PC-9 (cell line): Measurements from ENCODE around the gene NRXN2. TPM values are rescaled to one million over a fixed set of nuclear protein-coding genes. Genes with fewer than 3 reads are reported as not detected.

Experiments
- BruUV-seq: library from RNA; stranded (reverse); fragments of 400-500 nt; replicated peaks from 2 replicates; lab custom pipeline; 2021; lab: Mats Ljungman, UMichigan
- CTCF ChIA-PET: fragments of 300-600 bp; sonication (Branson Sonifier 250); formaldehyde crosslinking; loops from one replicate; lab custom pipeline; 2022; ENCODE audit warnings: antibody characterized with exemption; lab: Charles Lee
- POLR2A ChIA-PET: fragments of 300-600 bp; sonication (Branson Sonifier 250); formaldehyde crosslinking; loops from one replicate; lab custom pipeline; 2022; ENCODE audit warnings: antibody characterized with exemption; ENCODE audit not compliant: unreplicated experiment; lab: Charles Lee
- DNase-seq, 2 experiments: peaks; one replicate each; pipeline versions ENCODE4 v3.0.0 to v3.0.0-alpha.2; 2015 to 2022; ENCODE audit warnings: mixed read lengths in 1 of 2
- H2AFZ ChIP-seq: fragments of 200-600 bp; sonication (generic); 2 replicates; pipeline ENCODE4 v1.8.1; 2017; ENCODE audit warnings: antibody characterized with exemption
- H3F3A ChIP-seq: fragments of 200-600 bp; sonication (generic); 2 replicates; pipeline ENCODE4 v1.8.1; 2017; ENCODE audit warnings: antibody characterized with exemption, mild to moderate bottlenecking, low read depth; ENCODE audit not compliant: insufficient read depth
- H3K27ac ChIP-seq: fragments of 200-600 bp; sonication (generic); 2 replicates; pipeline ENCODE4 v1.6.1; 2016; ENCODE audit warnings: mixed run types
- H3K27me3 ChIP-seq: fragments of 200-600 bp; sonication (generic); 2 replicates; pipeline ENCODE4 v1.6.1; 2016; ENCODE audit warnings: low read depth, mixed run types; ENCODE audit not compliant: insufficient read depth
- H3K36me3 ChIP-seq: fragments of 200-600 bp; sonication (generic); 2 replicates; pipeline ENCODE4 v1.6.1; 2016; ENCODE audit warnings: low read depth, mixed run types
- H3K4me1 ChIP-seq: fragments of 200-600 bp; sonication (generic); replicated peaks from 2 replicates; pipeline ENCODE4 v1.6.1; 2016; ENCODE audit warnings: mixed run types; ENCODE audit not compliant: insufficient read depth
- H3K4me2 ChIP-seq: fragments of 200-600 bp; sonication (generic); 2 replicates; pipeline ENCODE4 v1.6.1; 2017; ENCODE audit warnings: mixed run types
- H3K4me3 ChIP-seq: fragments of 200-600 bp; sonication (generic); 2 replicates; pipeline ENCODE4 v1.6.1; 2016; ENCODE audit warnings: mixed run types
- H3K79me2 ChIP-seq: fragments of 200-600 bp; sonication (generic); 2 replicates; pipeline ENCODE4 v1.6.1; 2017; ENCODE audit warnings: low read depth, mixed run types
- H3K9me2 ChIP-seq: fragments of 200-600 bp; sonication (generic); 2 replicates; pipeline ENCODE4 v1.8.1; 2017; ENCODE audit warnings: mild to moderate bottlenecking; ENCODE audit not compliant: insufficient read depth
- H3K9me3 ChIP-seq: fragments of 200-600 bp; sonication (generic); 2 replicates; pipeline ENCODE4 v1.8.1; 2016; ENCODE audit warnings: low read depth; ENCODE audit not compliant: insufficient read depth
- H4K20me1 ChIP-seq: fragments of 200-600 bp; sonication (generic); 2 replicates; pipeline ENCODE4 v1.8.1; 2017; ENCODE audit not compliant: insufficient read depth
- EZH2 ChIP-seq: fragments of 200-600 bp; sonication (generic); IDR thresholded peaks from 2 replicates; pipeline ENCODE4 v1.8.0; 2017; ENCODE audit warnings: antibody characterized with exemption, low read depth
- intact Hi-C: fragments of 100-400 bp; cut with micrococcal nuclease; formaldehyde crosslinking; loops from one replicate; pipeline ENCODE4 v1.10.0; 2022; ENCODE audit not compliant: unreplicated experiment
- total RNA-seq: library from RNA; stranded (reverse); gene quantifications from 2 replicates; pipeline ENCODE4 v1.2.3, GENCODE V29; 2021
- TF ChIP-seq, protein P1 (sequence below): fragments of 200-600 bp; sonication (generic); conservative IDR thresholded peaks from 2 replicates; pipeline ENCODE4 v1.6.1; 2017; ENCODE audit warnings: mixed run types, antibody characterized with exemption, mild to moderate bottlenecking, moderate library complexity

Gene NRXN2
- total RNA-seq, 1 experiment from 2014 or later: not detected

DNA sequence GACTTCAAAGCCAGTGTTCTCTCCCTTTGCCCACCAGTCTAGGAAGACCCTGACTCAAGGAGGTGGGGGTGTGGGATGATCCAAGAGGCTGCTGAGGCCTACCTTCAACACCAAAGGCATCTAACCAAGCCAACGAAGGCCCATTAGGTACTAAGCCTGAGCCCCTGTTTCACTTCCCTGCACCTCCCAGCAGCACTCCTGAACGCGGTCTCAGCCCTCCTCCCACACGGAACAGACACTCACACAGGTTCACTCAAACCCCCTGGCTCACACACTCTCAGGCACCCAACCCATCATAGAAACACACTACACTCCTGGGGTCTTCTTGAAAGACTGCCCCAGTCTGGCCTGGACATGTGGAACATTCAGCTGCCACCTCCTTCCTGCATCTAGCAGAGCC lies 91.3 kb downstream of the NRXN2 start:
- no peaks in the 10 kb centered on the region for H3K4me1 ChIP-seq
- H3K4me2 ChIP-seq: no peak overlapping the region
- ChIA-PET CTCF (no interaction called here), POLR2A (interaction anchor here (0.6 kb wide), 1 partner anchor 219 kb away, joined by 3 read pairs; no protein-coding TSS in a partner anchor)
- no TSS peak for BruUV-seq
- no peak overlapping the region for H3K4me3 ChIP-seq
- H3K27me3 ChIP-seq: peaks cover 55% of the 10 kb centered on the region
- intact Hi-C loops: no loop called here
- DNase-seq: no peak
- TF ChIP-seq EZH2: no peak
- TF ChIP-seq, protein P1, sequence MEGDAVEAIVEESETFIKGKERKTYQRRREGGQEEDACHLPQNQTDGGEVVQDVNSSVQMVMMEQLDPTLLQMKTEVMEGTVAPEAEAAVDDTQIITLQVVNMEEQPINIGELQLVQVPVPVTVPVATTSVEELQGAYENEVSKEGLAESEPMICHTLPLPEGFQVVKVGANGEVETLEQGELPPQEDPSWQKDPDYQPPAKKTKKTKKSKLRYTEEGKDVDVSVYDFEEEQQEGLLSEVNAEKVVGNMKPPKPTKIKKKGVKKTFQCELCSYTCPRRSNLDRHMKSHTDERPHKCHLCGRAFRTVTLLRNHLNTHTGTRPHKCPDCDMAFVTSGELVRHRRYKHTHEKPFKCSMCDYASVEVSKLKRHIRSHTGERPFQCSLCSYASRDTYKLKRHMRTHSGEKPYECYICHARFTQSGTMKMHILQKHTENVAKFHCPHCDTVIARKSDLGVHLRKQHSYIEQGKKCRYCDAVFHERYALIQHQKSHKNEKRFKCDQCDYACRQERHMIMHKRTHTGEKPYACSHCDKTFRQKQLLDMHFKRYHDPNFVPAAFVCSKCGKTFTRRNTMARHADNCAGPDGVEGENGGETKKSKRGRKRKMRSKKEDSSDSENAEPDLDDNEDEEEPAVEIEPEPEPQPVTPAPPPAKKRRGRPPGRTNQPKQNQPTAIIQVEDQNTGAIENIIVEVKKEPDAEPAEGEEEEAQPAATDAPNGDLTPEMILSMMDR: no peak
- H3F3A ChIP-seq: no peaks in the 10 kb centered on the region
- no peak overlapping the region for H2AFZ ChIP-seq
- H3K9me2 ChIP-seq: no peaks in the 10 kb centered on the region
- no peaks in the 10 kb centered on the region for H3K9me3 ChIP-seq
- no peaks in the 10 kb centered on the region for H3K36me3 ChIP-seq
- no peaks in the 10 kb centered on the region for H3K79me2 ChIP-seq
- H3K27ac ChIP-seq: no peak overlapping the region
- H4K20me1 ChIP-seq: no peaks in the 10 kb centered on the region

DNA sequence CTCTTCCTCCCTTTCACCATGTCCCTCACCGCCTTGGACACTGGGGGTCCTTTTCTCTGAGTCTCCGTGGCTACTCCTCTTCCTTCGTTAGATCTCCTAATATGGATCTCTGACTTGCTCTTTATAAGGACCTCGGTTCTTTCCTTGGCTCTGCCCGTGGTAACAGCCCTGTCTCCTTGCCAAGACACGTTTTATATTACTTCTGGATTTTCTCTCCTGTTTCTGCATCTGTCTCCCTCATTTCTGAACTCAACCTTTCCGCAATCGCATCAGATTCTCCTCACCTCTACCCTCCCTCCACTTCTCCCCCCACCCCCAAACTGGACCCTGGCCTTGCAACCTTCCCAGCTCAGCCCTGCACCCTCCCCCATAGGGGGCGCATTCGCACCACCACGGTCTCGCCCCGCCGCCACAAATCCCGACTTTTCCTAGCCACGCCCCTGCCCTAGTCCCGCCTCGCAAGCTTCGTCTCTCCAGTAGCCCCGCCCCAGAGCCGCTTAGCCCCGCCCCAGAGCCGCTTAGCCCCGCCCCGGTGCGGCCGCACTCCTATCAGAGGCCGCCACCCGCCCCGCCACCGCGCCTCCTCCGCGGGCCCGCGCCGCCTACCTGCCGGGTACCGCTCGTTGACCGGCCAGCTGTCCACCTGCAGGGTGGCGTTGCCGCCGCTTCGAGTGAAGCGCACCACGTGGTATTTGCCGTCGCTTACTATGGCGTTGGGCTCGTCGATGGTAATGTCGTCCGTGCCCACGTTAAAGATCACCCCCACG lies 93.0 kb downstream of the NRXN2 start:
- H3K9me2 ChIP-seq: no peaks in the 10 kb centered on the region
- CTCF ChIA-PET: interaction anchor here (0.6 kb wide), 1 partner anchor 59 kb away, joined by 7 read pairs; no protein-coding TSS in a partner anchor
- TF ChIP-seq, protein P1: no peak
- no peak for TF ChIP-seq EZH2
- no peak overlapping the region for H3K27ac ChIP-seq
- H3K4me2 ChIP-seq: no peak overlapping the region
- no peaks in the 10 kb centered on the region for H3K9me3 ChIP-seq
- H3K36me3 ChIP-seq: no peaks in the 10 kb centered on the region
- no peaks in the 10 kb centered on the region for H3F3A ChIP-seq
- H3K79me2 ChIP-seq: no peaks in the 10 kb centered on the region
- peaks cover 51% of the 10 kb centered on the region for H3K27me3 ChIP-seq
- no peaks in the 10 kb centered on the region for H3K4me1 ChIP-seq
- no TSS peak for BruUV-seq
- H3K4me3 ChIP-seq: no peak overlapping the region
- no peaks in the 10 kb centered on the region for H4K20me1 ChIP-seq
- intact Hi-C loops: no loop called here
- no peak for DNase-seq
- POLR2A ChIA-PET: no interaction called here
- H2AFZ ChIP-seq: no peak overlapping the region

DNA sequence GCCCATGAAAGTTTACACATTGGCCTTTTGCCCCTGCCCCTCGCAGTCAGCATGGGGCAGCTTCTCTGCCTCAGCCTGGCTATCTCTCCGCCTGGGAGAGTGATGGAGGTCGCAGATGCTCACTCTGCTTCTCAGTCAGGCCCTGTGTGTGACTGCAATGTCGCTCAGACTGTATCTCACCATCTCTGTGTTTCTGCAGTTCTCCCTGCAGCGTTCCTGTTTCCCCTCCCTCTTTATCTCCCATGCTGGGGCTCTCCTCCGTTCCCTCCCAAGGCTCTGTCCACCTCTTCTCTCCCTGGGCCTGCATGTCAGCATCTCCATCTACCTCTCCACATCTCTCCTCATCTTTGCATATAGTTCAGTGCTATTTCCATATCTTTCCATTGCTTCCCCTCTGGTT lies 93.9 kb downstream of the NRXN2 start:
- Histone ChIP-seq H3K9me3 (no peaks in the 10 kb centered on the region), H3K79me2 (no peaks in the 10 kb centered on the region), H3K9me2 (no peaks in the 10 kb centered on the region), H3F3A (no peaks in the 10 kb centered on the region), H3K4me2 (no peak overlapping the region), H3K4me3 (no peak overlapping the region), H4K20me1 (no peaks in the 10 kb centered on the region), H2AFZ (no peak overlapping the region), H3K27me3 (peaks cover 48% of the 10 kb centered on the region), H3K36me3 (no peaks in the 10 kb centered on the region), H3K27ac (no peak overlapping the region), H3K4me1 (no peaks in the 10 kb centered on the region)
- CTCF ChIA-PET: no interaction called here
- no peak for DNase-seq
- no peak for TF ChIP-seq EZH2
- POLR2A ChIA-PET: no interaction called here
- BruUV-seq: no TSS peak
- intact Hi-C loops: no loop called here
